Upper lobe of right lung (tissue), 1 donor: ENCODE results near the gene XKR3. TPM values are rescaled to one million over a fixed set of nuclear protein-coding genes. Genes with fewer than 3 reads are reported as not detected.
A peak's percentile ranks its signal among the peaks of the same experiment; 100 is the strongest.
"Not testable (repeated sequence)": the region's sequence is repeated elsewhere in the genome, so short reads cannot be mapped to it uniquely, and the experiment has no call there.

ENCODE experiments used
- ATAC-seq: fragments of 200-7000 bp; cut with Tn5 transposase; one replicate; pipeline ENCODE4 v1.9.1; 2020; ENCODE audit warnings: mild to moderate bottlenecking, moderate library complexity
- DNase-seq: peaks from one replicate; pipeline ENCODE4 v3.0.0-alpha.2; 2020
- H3K27ac ChIP-seq: fragments of 200-600 bp; one replicate; pipeline ENCODE4 v1.8.0; 2022
- H3K27me3 ChIP-seq: fragments of 200-600 bp; one replicate; pipeline ENCODE4 v1.8.0; 2022; ENCODE audit warnings: mild to moderate bottlenecking
- H3K36me3 ChIP-seq: fragments of 200-600 bp; one replicate; pipeline ENCODE4 v1.8.0; 2022
- H3K4me1 ChIP-seq: fragments of 200-600 bp; one replicate; pipeline ENCODE4 v1.8.0; 2022
- H3K4me3 ChIP-seq: fragments of 200-600 bp; one replicate; pipeline ENCODE4 v1.8.0; 2022; ENCODE audit warnings: mild to moderate bottlenecking
- H3K9me3 ChIP-seq: fragments of 200-600 bp; one replicate; pipeline ENCODE4 v1.8.0; 2022
- intact Hi-C: fragments of 100-400 bp; cut with DNase I; formaldehyde crosslinking; loops from one replicate; pipeline ENCODE4 v1.11.0; 2022
- long read RNA-seq: library from polyadenylated mRNA; unstranded; transcript quantifications from one replicate; pipeline ENCODE4 v2.0.0, GENCODE V29; 2021
- total RNA-seq: library from RNA; stranded (reverse); fragmentation: NEBNext Ultra II Directional; extraction: Animal tissue kit (Norgen Biotek cat#: 25700); gene quantifications from one replicate; pipeline ENCODE4 v1.2.1, GENCODE V29; 2021
- TF ChIP-seq, protein P1 (sequence below): fragments of 200-600 bp; IDR thresholded peaks from one replicate; pipeline ENCODE4 v1.8.0; 2022; ENCODE audit warnings: antibody characterized with exemption
- donor health status: DM: no; HTN: yes; CAD: no; lungs with severe emphysema.

The XKR3 gene
- not detected for total RNA-seq
- long read RNA-seq = 0 reads

- ATAC-seq (peak; percentile 86), DNase-seq (no peak)
- Histone ChIP-seq H3K36me3 (no peaks in the 10 kb centered on the region), H3K4me3 (peak within 1 kb of the TSS; percentile 8), H3K9me3 (no peaks in the 10 kb centered on the region), H3K4me1 (peaks cover 5% of the 10 kb centered on the region), H3K27me3 (no peaks in the 10 kb centered on the region), H3K27ac (peak within 1 kb of the TSS; percentile 14)
- intact Hi-C loops = no loop called here
- TF ChIP-seq, protein P1, sequence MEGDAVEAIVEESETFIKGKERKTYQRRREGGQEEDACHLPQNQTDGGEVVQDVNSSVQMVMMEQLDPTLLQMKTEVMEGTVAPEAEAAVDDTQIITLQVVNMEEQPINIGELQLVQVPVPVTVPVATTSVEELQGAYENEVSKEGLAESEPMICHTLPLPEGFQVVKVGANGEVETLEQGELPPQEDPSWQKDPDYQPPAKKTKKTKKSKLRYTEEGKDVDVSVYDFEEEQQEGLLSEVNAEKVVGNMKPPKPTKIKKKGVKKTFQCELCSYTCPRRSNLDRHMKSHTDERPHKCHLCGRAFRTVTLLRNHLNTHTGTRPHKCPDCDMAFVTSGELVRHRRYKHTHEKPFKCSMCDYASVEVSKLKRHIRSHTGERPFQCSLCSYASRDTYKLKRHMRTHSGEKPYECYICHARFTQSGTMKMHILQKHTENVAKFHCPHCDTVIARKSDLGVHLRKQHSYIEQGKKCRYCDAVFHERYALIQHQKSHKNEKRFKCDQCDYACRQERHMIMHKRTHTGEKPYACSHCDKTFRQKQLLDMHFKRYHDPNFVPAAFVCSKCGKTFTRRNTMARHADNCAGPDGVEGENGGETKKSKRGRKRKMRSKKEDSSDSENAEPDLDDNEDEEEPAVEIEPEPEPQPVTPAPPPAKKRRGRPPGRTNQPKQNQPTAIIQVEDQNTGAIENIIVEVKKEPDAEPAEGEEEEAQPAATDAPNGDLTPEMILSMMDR = no peak
Measured at GRCh38 chr22:16824716-16825687, at the start of gene XKR3. Gene XKR3 (minus strand): TSS chr22:16825411. CDS start chr22:16808073, 17,338 bp downstream.

GRCh38 chr22:16869640-16870039, 44.4 kb upstream of the XKR3 start:
- H3K36me3 ChIP-seq, H3K27me3 ChIP-seq, H3K4me1 ChIP-seq, intact Hi-C loops, ATAC-seq, DNase-seq, H3K9me3 ChIP-seq, H3K4me3 ChIP-seq: not testable (repeated sequence)
- peak overlapping the region; percentile 63 for H3K27ac ChIP-seq

DNA sequence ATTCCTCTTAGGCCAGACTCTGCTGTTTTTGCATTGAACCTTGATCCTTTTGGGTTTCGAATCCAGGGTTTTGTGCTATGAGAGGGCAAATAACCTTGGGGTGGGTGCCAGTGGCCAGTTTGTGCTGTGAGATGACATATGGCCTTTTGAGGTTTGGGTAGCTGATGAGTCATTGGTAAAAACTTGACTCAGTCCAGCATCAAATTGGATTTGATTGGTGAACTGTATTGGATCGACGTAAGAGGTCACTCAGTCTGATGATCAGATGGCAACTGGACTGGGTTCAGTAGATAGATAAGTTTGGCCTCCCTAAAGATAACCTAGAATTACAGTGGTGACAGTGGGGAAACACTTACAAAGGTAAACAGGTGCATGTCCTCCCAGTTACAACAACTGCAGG, 41.0 kb upstream of the XKR3 start:
- DNase-seq = no peak
- no peaks in the 10 kb centered on the region for H3K27me3 ChIP-seq
- no peak for ATAC-seq
- H3K27ac ChIP-seq = no peak overlapping the region
- H3K4me3 ChIP-seq = no peak overlapping the region
- TF ChIP-seq, protein P1 = no peak
- no peaks in the 10 kb centered on the region for H3K4me1 ChIP-seq
- intact Hi-C loops = no loop called here
- no peaks in the 10 kb centered on the region for H3K36me3 ChIP-seq
- H3K9me3 ChIP-seq = no peaks in the 10 kb centered on the region

GRCh38 chr22:16856851-16857250, 31.6 kb upstream of the XKR3 start:
- H3K9me3 ChIP-seq, H3K4me3 ChIP-seq, H3K4me1 ChIP-seq, ATAC-seq, H3K27me3 ChIP-seq, intact Hi-C loops, H3K36me3 ChIP-seq, DNase-seq, H3K27ac ChIP-seq: not testable (repeated sequence)

DNA sequence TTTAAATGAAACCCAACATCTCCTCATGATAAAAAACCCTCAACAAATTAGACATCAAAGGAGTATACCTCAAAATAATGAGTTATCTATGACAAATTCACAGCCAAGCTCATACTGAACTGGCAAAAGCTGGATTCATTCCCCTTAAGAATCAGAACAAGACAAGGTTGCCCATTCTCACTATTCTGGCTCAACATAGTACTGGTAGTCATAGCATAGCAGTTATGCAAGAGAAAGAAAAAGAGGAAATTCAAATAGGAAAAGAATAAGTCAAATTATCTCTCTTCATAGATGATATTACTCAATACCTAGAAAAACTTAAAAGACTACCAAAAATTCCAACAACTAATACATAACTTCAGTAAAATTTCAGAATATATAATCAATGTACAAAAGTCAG, 29.4 kb upstream of the XKR3 start:
- intact Hi-C loops = no loop called here
- TF ChIP-seq, protein P1 = no peak
- Histone ChIP-seq H3K9me3 (no peaks in the 10 kb centered on the region), H3K27ac (no peak overlapping the region), H3K36me3 (no peaks in the 10 kb centered on the region), H3K27me3 (no peaks in the 10 kb centered on the region), H3K4me3 (no peak overlapping the region), H3K4me1 (no peaks in the 10 kb centered on the region)
- peak; percentile 26 for ATAC-seq
- no peak for DNase-seq

DNA sequence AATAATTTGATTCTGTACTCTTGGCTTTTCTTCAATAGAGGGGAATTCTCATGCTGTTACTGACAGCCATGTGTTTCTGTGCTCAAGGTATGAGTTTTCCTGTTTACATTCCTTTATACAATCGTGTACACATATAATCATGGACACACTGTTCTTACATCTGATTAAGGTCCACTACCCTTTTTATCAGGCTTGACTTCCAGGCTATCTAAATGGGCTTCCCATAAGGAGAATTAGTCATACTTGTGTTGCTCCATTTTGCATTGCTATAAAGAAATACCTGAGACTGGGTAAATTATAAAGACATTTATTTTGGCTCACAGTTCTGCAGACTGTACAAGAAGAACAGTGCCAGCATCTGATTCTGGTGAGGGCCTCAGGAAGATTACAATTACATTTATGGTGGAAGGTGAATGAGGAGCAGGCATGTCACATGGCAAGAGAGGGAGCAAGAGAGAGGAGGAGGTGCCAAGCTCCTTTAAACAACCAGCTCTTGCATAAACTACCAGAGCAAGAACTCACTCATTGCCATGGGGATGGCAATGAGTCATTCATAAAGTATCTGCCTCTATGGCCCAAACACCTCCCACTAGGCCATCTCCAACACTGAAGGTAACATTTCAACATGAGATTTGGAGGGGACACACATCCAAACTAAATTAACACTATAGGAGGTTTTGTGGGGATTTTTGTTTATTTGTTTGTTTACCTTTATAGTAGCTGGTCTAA, 26.2 kb upstream of the XKR3 start:
- H3K4me3 ChIP-seq, H3K27me3 ChIP-seq, H3K9me3 ChIP-seq, H3K27ac ChIP-seq, DNase-seq, intact Hi-C loops, H3K4me1 ChIP-seq, H3K36me3 ChIP-seq: not testable (repeated sequence)
- ATAC-seq = peak; percentile 52

DNA sequence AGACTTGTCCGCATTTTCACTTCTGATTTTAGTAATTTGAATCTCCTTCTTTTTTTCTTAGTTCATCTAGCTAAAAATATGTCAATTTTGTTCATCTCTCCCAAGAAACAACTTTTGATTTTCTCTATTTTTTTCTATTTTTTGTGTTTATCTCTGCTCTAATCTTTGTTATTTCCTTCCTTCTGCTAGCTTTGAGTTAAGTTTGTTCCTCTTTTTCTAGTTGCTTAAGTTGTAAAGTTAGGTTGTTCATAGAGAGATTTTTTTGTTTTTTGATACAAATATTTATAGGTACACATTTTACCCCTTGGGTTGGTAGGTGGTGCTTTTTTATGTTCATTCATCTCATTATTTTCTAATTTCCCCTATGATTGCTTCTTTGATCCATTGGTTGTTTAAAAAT, 22.1 kb upstream of the XKR3 start:
- intact Hi-C loops = no loop called here

More for the DNA sequence above, 22.1 kb upstream of the XKR3 start:
- Histone ChIP-seq H3K4me1 (no peaks in the 10 kb centered on the region), H3K27ac (no peak overlapping the region), H3K9me3 (no peaks in the 10 kb centered on the region), H3K36me3 (no peaks in the 10 kb centered on the region), H3K4me3 (no peak overlapping the region), H3K27me3 (no peaks in the 10 kb centered on the region)
- ATAC-seq (no peak), DNase-seq (no peak)
- TF ChIP-seq, protein P1 = no peak
